A549 (cell line): Measurements from ENCODE around the gene RFK. TPM values are rescaled to one million over a fixed set of nuclear protein-coding genes. Genes with fewer than 3 reads are reported as not detected.
A peak's percentile ranks its signal among the peaks of the same experiment; 100 is the strongest.

Source experiments
- ATAC-seq, 2 experiments: fragments of 200-7000 bp in 1 of 2; fragments of >200 bp in 1 of 2; cut with Nextera tagmentation in 1 of 2; cut with Tn5 transposase in 1 of 2; 3 replicates each; pipeline versions ENCODE4 v1.8.0 to v1.9.1; 2018 to 2020; ENCODE audit warnings: mild to moderate bottlenecking in 1 of 2, moderate library complexity in 1 of 2
- CTCF ChIA-PET: fragments of 300-600 bp; sonication (Branson Sonifier 250); formaldehyde crosslinking; extraction: SDS; loops from one replicate; lab custom pipeline; 2021; ENCODE audit warnings: antibody characterized with exemption, inconsistent platforms; lab: Yijun Ruan, JAX
- POLR2A ChIA-PET: fragments of 350-600 bp; formaldehyde crosslinking; extraction: SDS; loops from one replicate; lab custom pipeline; 2021; ENCODE audit warnings: antibody characterized with exemption, inconsistent platforms; lab: Yijun Ruan, JAX
- DNase-seq, 2 experiments: peaks; one replicate each; pipeline versions ENCODE4 v3.0.0 to v3.0.0-alpha.2; 2011 to 2016; ENCODE audit warnings: low read depth in 1 of 2, low spot score in 1 of 2
- FAIRE-seq: peaks from 2 replicates; lab custom pipeline; 2011; peaks lifted over from hg19 to GRCh38; lab: Jason Lieb, UNC
- H3K27ac ChIP-seq, 2 experiments: fragments of >200 bp; sonication (Bioruptor Twin); formaldehyde crosslinking; 3 replicates each; pipeline ENCODE4 v1.5.1; 2016 to 2017
- H3K4me1 ChIP-seq: fragments of >200 bp; sonication (Bioruptor Twin); formaldehyde crosslinking; 3 replicates; pipeline ENCODE4 v1.6.1; 2016
- H3K4me2 ChIP-seq: fragments of >200 bp; sonication (Bioruptor Twin); formaldehyde crosslinking; 3 replicates; pipeline ENCODE4 v1.6.1; 2016
- H3K4me3 ChIP-seq: fragments of >200 bp; sonication (Bioruptor Twin); formaldehyde crosslinking; 3 replicates; pipeline ENCODE4 v1.5.1; 2016
- H3K9me3 ChIP-seq: fragments of >200 bp; sonication (Bioruptor Twin); formaldehyde crosslinking; 3 replicates; pipeline ENCODE4 v1.6.1; 2016
- BHLHE40 ChIP-seq: IDR thresholded peaks from 2 replicates; pipeline ENCODE4 v1.6.1; 2012; ENCODE audit warnings: low read depth, low read length, inconsistent platforms
- EHF ChIP-seq: fragments of 250-450 bp; sonication (Bioruptor Pico); IDR thresholded peaks from 2 replicates; pipeline ENCODE4 v1.5.0; 2020; ENCODE audit warnings: mild to moderate bottlenecking
- EHMT2 ChIP-seq: fragments of 200-600 bp; sonication (generic); IDR thresholded peaks from 2 replicates; pipeline ENCODE4 v1.6.1; 2016; ENCODE audit warnings: antibody characterized with exemption, low read depth, mild to moderate bottlenecking, moderate library complexity
- FOSL2 ChIP-seq, 2 experiments: fragments of 450-650 bp in 1 of 2; fragments of >200 bp in 1 of 2; sonication (Bioruptor Twin) in 1 of 2; formaldehyde crosslinking; IDR thresholded peaks; 2 replicates each; pipeline versions ENCODE4 v1.5.0 to v1.6.1; 2016 to 2020; ENCODE audit warnings: mild to moderate bottlenecking in 1 of 2, moderate library complexity in 1 of 2
- GATA3 ChIP-seq: IDR thresholded peaks from 2 replicates; pipeline ENCODE4 v1.6.1; 2012; ENCODE audit warnings: borderline replicate concordance
- HES2 ChIP-seq: fragments of >200 bp; sonication (Bioruptor Twin); formaldehyde crosslinking; IDR thresholded peaks from 2 replicates; pipeline ENCODE4 v1.6.1; 2016
- HEYL ChIP-seq: fragments of 250-450 bp; sonication (Bioruptor Pico); IDR thresholded peaks from 2 replicates; pipeline ENCODE4 v1.8.0; 2021; ENCODE audit warnings: mild to moderate bottlenecking, moderate library complexity
- HMGXB4 ChIP-seq: fragments of 250-450 bp; sonication (Bioruptor Pico); IDR thresholded peaks from 2 replicates; pipeline ENCODE4 v1.5.0; 2021; ENCODE audit warnings: mild to moderate bottlenecking, moderate library complexity, borderline replicate concordance
- HOXA7 ChIP-seq: fragments of 250-450 bp; sonication (Bioruptor Pico); IDR thresholded peaks from 2 replicates; pipeline ENCODE4 v1.5.0; 2020; ENCODE audit warnings: mild to moderate bottlenecking, moderate library complexity
- HOXB13 ChIP-seq: fragments of 250-450 bp; sonication (Bioruptor Pico); IDR thresholded peaks from 2 replicates; pipeline ENCODE4 v1.5.0; 2020; ENCODE audit warnings: low read depth, mild to moderate bottlenecking, moderate library complexity
- HOXB5 ChIP-seq: fragments of 250-450 bp; sonication (Bioruptor Pico); IDR thresholded peaks from 2 replicates; pipeline ENCODE4 v1.5.0; 2020; ENCODE audit warnings: mild to moderate bottlenecking, moderate library complexity
- JUN ChIP-seq, 2 experiments: fragments of >200 bp; sonication (Bioruptor Twin); formaldehyde crosslinking; IDR thresholded peaks; 2 replicates in 1 of 2; 3 replicates in 1 of 2; pipeline ENCODE4 v1.6.1; 2016 to 2017
- MAZ ChIP-seq: fragments of 150-350 bp; IDR thresholded peaks from 2 replicates; pipeline ENCODE4 v1.6.1; 2014; ENCODE audit warnings: antibody characterized with exemption, low read depth, low read length, borderline replicate concordance
- NR3C1 ChIP-seq: fragments of >200 bp; sonication (Bioruptor Twin); formaldehyde crosslinking; IDR thresholded peaks from 3 replicates; pipeline ENCODE4 v1.6.1; 2017
- RARB ChIP-seq: fragments of 250-450 bp; sonication (Bioruptor Pico); IDR thresholded peaks from 2 replicates; pipeline ENCODE4 v1.8.0; 2021; ENCODE audit warnings: mild to moderate bottlenecking, moderate library complexity
- RCOR1 ChIP-seq: fragments of 150-350 bp; IDR thresholded peaks from 2 replicates; pipeline ENCODE4 v1.6.1; 2014; ENCODE audit warnings: antibody characterized with exemption, low read length, low read depth
- SREBF2 ChIP-seq: fragments of 450-650 bp; IDR thresholded peaks from 2 replicates; pipeline ENCODE4 v1.6.1; 2014; ENCODE audit warnings: mild to moderate bottlenecking, moderate library complexity
- TP53 ChIP-seq: fragments of 250-450 bp; sonication (Bioruptor Pico); IDR thresholded peaks from 2 replicates; pipeline ENCODE4 v1.5.0; 2021; ENCODE audit warnings: mild to moderate bottlenecking, moderate library complexity
- ZC3H11A ChIP-seq: fragments of 450-650 bp; IDR thresholded peaks from 2 replicates; pipeline ENCODE4 v1.6.1; 2014; ENCODE audit warnings: antibody characterized with exemption, mild to moderate bottlenecking
- WGBS: methylation state at CpG from one replicate; pipeline ENCODE4 v1.1.6; 2017; ENCODE audit errors: missing lambda C conversion rate; 5-methylcytosine and 5-hydroxymethylcytosine counted together
- polyA plus RNA-seq, 4 experiments: library from polyadenylated mRNA; depleted of rRNA in 3 of 4; stranded (reverse); fragments of >200 nt; fragmentation: RNase III in 1 of 4; extraction: RNeasy Plus Mini Kit Qiagen cat#74134 plus additional on column Dnase treatment in 1 of 4; gene quantifications; 2 replicates in 3 of 4; 3 replicates in 1 of 4; pipeline ENCODE4 v1.2.3, GENCODE V29; 2011 to 2017
- TF ChIP-seq, protein P1 (sequence below): fragments of 150-350 bp; IDR thresholded peaks from 2 replicates; pipeline ENCODE4 v1.6.1; 2014; ENCODE audit warnings: low read depth, mild to moderate bottlenecking, low read length

RFK gene
- polyA plus RNA-seq, 2 of the 4 experiments (the other 2 are of a cell fraction) = 50.5 to 184 TPM

GRCh38 chr9:76401580-76402354, 7.5 kb upstream of the RFK start:
- Histone ChIP-seq H3K4me1 (peaks cover 19% of the 10 kb centered on the region), H3K9me3 (no peaks in the 10 kb centered on the region), H3K4me3 (no peak overlapping the region), H3K4me2 (peak overlapping the region; percentile 42; the same call in 2 of the 3 replicates), H3K27ac (peak overlapping the region; percentile 37 to 65; a peak in 3 of 6 replicates)
- DNase-seq (peak in 1 of 2 experiments; percentile 33), FAIRE-seq (no peak), ATAC-seq (peak; percentile 47 to 66; a peak in 4 of 6 replicates)
- ChIA-PET POLR2A (interaction anchor here (1.2 kb wide), 1 partner anchor 18 kb away, joined by 3 read pairs; no protein-coding TSS in a partner anchor), CTCF (interaction anchor here (0.6 to 2.9 kb wide), 10 partner anchors 18 to 303 kb away, joined by 3 to 11 read pairs (median 3); no protein-coding TSS in a partner anchor)
- 49% methylated on average over 3 of the region's 3 CpGs for WGBS
- TF ChIP-seq FOSL2 (IDR thresholded peaks at IDR 0.05) = no peak
- peak; percentile 15; the same call in 1 of the 2 replicates for TF ChIP-seq FOSL2 (CRISPR knock-in tag; IDR thresholded peaks at IDR 0.05)
- TF ChIP-seq HES2 = no peak

- POLR2A ChIA-PET = interaction anchor here (1.2 kb wide), 1 partner anchor 19 kb away, joined by 3 read pairs; no protein-coding TSS in a partner anchor
- H3K27ac ChIP-seq = no peak overlapping the region
- CTCF ChIA-PET = interaction anchor here (1.1 to 2.9 kb wide), 4 partner anchors 19 to 303 kb away, joined by 3 to 11 read pairs (median 10); no protein-coding TSS in a partner anchor
- no peak overlapping the region for H3K4me2 ChIP-seq
- WGBS = 70% methylated on average over 2 of the region's 2 CpGs
- no peak for FAIRE-seq
- H3K4me3 ChIP-seq = no peak overlapping the region
- no peak for ATAC-seq
- peaks cover 19% of the 10 kb centered on the region for H3K4me1 ChIP-seq
- no peak for TF ChIP-seq JUN (IDR thresholded peaks at IDR 0.05)
- no peak for TF ChIP-seq RCOR1
- TF ChIP-seq RARB = no peak
- TF ChIP-seq EHMT2 = no peak
- TF ChIP-seq HOXB5 (CRISPR knock-in tag) = no peak
- TF ChIP-seq MAZ = no peak
- TF ChIP-seq HEYL = no peak
- no peak for TF ChIP-seq NR3C1
- no peak for TF ChIP-seq SREBF2
- TF ChIP-seq, protein P1, sequence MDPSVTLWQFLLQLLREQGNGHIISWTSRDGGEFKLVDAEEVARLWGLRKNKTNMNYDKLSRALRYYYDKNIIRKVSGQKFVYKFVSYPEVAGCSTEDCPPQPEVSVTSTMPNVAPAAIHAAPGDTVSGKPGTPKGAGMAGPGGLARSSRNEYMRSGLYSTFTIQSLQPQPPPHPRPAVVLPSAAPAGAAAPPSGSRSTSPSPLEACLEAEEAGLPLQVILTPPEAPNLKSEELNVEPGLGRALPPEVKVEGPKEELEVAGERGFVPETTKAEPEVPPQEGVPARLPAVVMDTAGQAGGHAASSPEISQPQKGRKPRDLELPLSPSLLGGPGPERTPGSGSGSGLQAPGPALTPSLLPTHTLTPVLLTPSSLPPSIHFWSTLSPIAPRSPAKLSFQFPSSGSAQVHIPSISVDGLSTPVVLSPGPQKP = no peak
- no peak for TF ChIP-seq HMGXB4
- TF ChIP-seq HOXA7 (CRISPR knock-in tag) = no peak
- no peak for DNase-seq
- H3K9me3 ChIP-seq = no peaks in the 10 kb centered on the region
Measured at GRCh38 chr9:76401176-76401575, 7.0 kb upstream of the RFK start.

GRCh38 chr9:76400534-76401096, 6.4 kb upstream of the RFK start:
- no peak overlapping the region for H3K4me2 ChIP-seq
- H3K9me3 ChIP-seq = no peaks in the 10 kb centered on the region
- ChIA-PET CTCF (interaction anchor here (0.7 to 2.9 kb wide), 5 partner anchors 20 to 306 kb away, joined by 3 to 11 read pairs (median 8); no protein-coding TSS in a partner anchor), POLR2A (no interaction called here)
- no peak for ATAC-seq
- peaks cover 21% of the 10 kb centered on the region for H3K4me1 ChIP-seq
- H3K4me3 ChIP-seq = no peak overlapping the region
- WGBS = 24% methylated on average over 1 of the region's 1 CpG
- no peak for DNase-seq
- TF ChIP-seq EHF (CRISPR knock-in tag) = no peak
- no peak for TF ChIP-seq HOXB13 (CRISPR knock-in tag)
- no peak for TF ChIP-seq GATA3
- no peak for TF ChIP-seq BHLHE40
- TF ChIP-seq ZC3H11A = no peak
- no peak for TF ChIP-seq TP53 (CRISPR knock-in tag)
- TF ChIP-seq, all 56 proteins: peak for 0
- no peak for FAIRE-seq
- peak overlapping the region in 1 of 2 experiments; percentile 39; a peak in 1 of 6 replicates for H3K27ac ChIP-seq
